GM12873 (cell line): ENCODE results near the gene GARRE1.

Experiments
- TF ChIP-seq, protein P1 (sequence below): IDR thresholded peaks from 2 replicates; pipeline ENCODE4 v1.5.1; 2012; ENCODE audit warnings: low read depth, mild to moderate bottlenecking, moderate library complexity, low read length, control low read depth; ENCODE audit not compliant: insufficient read depth; ENCODE audit errors: missing control alignments

Gene GARRE1

GRCh38 chr19:34217952-34218817 is 36.2 kb upstream of the GARRE1 start:
- TF ChIP-seq, protein P1, sequence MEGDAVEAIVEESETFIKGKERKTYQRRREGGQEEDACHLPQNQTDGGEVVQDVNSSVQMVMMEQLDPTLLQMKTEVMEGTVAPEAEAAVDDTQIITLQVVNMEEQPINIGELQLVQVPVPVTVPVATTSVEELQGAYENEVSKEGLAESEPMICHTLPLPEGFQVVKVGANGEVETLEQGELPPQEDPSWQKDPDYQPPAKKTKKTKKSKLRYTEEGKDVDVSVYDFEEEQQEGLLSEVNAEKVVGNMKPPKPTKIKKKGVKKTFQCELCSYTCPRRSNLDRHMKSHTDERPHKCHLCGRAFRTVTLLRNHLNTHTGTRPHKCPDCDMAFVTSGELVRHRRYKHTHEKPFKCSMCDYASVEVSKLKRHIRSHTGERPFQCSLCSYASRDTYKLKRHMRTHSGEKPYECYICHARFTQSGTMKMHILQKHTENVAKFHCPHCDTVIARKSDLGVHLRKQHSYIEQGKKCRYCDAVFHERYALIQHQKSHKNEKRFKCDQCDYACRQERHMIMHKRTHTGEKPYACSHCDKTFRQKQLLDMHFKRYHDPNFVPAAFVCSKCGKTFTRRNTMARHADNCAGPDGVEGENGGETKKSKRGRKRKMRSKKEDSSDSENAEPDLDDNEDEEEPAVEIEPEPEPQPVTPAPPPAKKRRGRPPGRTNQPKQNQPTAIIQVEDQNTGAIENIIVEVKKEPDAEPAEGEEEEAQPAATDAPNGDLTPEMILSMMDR: no peak

DNA sequence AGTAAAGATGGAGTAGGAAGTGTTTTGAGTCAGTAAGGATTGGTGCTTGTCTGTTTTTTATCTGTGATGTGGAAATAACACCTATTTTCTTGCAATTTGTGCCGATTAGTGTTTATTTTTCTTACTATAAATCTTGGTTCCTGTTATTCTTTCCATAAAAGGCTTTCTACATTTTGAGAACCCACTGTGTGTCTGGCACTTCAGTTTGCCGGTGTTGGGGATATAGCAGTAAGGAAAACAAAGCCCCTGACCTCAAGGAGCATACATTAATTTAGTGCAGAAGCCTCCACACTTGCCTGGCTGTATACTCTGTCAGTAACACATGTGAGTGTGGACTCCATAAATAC is 35.6 kb upstream of the GARRE1 start:
- TF ChIP-seq, protein P1: no peak

GRCh38 chr19:34220472-34221063 is 33.8 kb upstream of the GARRE1 start:
- TF ChIP-seq, protein P1: peak; percentile 76

- TF ChIP-seq, protein P1: no peak
Observed at GRCh38 chr19:34222386-34222785, 32.0 kb upstream of the GARRE1 start.

DNA sequence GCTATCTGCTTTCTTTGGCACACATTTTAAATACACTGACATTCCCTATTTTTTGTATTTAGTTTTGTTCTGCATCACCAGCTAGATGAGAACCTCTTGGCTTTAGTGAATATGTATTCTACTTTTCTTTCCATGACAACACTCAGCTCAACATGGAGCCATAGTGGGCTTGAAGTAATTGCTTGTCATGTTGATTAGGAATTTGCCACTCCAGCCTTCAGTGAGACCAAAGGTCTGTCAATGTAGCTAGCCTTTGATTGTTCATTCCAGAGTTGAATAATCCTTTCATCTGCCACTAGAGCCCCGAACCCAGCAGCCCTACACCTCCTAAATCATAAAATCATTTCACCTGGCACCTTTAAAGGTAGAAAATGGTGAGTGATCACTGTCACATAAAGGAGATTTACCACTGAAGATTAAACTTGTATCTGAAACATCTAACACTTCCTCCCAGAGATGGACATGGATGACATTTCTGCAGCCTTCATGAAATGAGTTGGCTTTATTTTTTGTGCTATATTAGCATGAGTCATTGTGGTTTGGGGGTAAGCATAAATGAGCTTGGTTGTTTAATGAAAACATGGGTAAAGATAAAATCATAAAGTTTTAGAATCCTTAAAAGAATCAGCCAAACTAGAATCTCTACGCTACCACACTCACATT is 29.2 kb upstream of the GARRE1 start:
- TF ChIP-seq, protein P1: no peak

- TF ChIP-seq, protein P1: no peak
Observed at GRCh38 chr19:34225659-34226015, 28.7 kb upstream of the GARRE1 start.

DNA sequence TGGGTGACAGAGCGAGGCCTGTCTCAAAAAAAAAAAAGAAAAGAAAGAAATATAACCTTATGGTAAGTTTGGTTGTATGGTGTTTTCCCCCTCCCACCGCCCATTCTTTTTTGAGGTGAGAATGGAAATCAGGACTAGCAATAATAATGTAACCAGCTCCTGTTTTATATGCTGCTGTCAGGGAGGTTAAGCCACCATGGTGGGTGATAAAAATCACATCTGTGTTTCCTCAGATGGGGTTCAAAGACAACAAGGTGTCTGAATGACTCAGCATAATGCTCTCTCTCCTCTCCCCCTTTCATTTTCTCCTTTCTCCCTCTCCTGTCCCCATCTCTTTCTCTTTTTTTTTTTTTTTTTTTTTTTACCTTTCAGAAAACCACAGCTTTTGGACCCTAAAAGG is 28.3 kb upstream of the GARRE1 start:
- TF ChIP-seq, protein P1: no peak
